SK-N-SH (cell line): ENCODE measurements around the gene CASP7. TPM values are rescaled to one million over a fixed set of nuclear protein-coding genes. Genes with fewer than 3 reads are reported as not detected.

Experiments used
- CTCF ChIA-PET: fragments of 300-600, 350-600 bp; formaldehyde crosslinking; extraction: SDS; loops from one replicate; lab custom pipeline; 2021; lab: Yijun Ruan, JAX
- POLR2A ChIA-PET: fragments of 350-600 bp; sonication (Branson Sonifier 250); formaldehyde crosslinking; extraction: SDS; loops from one replicate; lab custom pipeline; 2020; ENCODE audit warnings: antibody characterized with exemption, inconsistent platforms; lab: Yijun Ruan, JAX
- DNase-seq: peaks from one replicate; pipeline ENCODE4 v3.0.0; 2012
- H2AFZ ChIP-seq: fragments of 200-600 bp; sonication (generic); 2 replicates; pipeline ENCODE4 v1.8.1; 2016; ENCODE audit warnings: antibody characterized with exemption, mild to moderate bottlenecking, low read depth
- H3F3A ChIP-seq: fragments of 200-600 bp; sonication (generic); replicated peaks from 2 replicates; pipeline ENCODE3; 2016; ENCODE audit warnings: antibody characterized with exemption, mild to moderate bottlenecking; ENCODE audit not compliant: insufficient read depth
- H3K27ac ChIP-seq, 2 experiments: fragments of 200-500 bp in 1 of 2; fragments of 200-600 bp in 1 of 2; sonication (Bioruptor generic) in 1 of 2; sonication (generic), shearing (Covaris generic) in 1 of 2; 2 replicates each; pipeline versions ENCODE4 v1.5.1 to v1.6.1; 2014 to 2016; ENCODE audit warnings: low read depth in 2 of 2, inconsistent platforms in 1 of 2, low read length in 1 of 2, mild to moderate bottlenecking in 1 of 2, mixed read lengths in 1 of 2
- H3K27me3 ChIP-seq: fragments of 200-600 bp; sonication (generic), shearing (Covaris generic); 2 replicates; pipeline ENCODE4 v1.6.1; 2016; ENCODE audit warnings: mixed run types; ENCODE audit not compliant: insufficient read depth
- H3K36me3 ChIP-seq, 2 experiments: fragments of 200-500 bp in 1 of 2; fragments of 200-600 bp in 1 of 2; sonication (Bioruptor generic) in 1 of 2; sonication (generic) in 1 of 2; replicated peaks in 1 of 2; 2 replicates each; pipeline versions ENCODE3 to v1.5.1; 2014 to 2016; ENCODE audit warnings: low read length in 1 of 2, mild to moderate bottlenecking in 1 of 2; ENCODE audit not compliant: insufficient read depth in 2 of 2, control insufficient read depth in 1 of 2
- H3K4me1 ChIP-seq, 2 experiments: fragments of 200-500 bp in 1 of 2; fragments of 200-600 bp in 1 of 2; sonication (Bioruptor generic) in 1 of 2; sonication (generic), shearing (Covaris generic) in 1 of 2; 2 replicates each; pipeline versions ENCODE4 v1.5.1 to v1.6.1; 2014 to 2016; ENCODE audit warnings: low read depth in 1 of 2, low read length in 1 of 2, mixed run types in 1 of 2; ENCODE audit not compliant: insufficient read depth in 2 of 2, control insufficient read depth in 1 of 2
- H3K4me2 ChIP-seq: fragments of 200-600 bp; sonication (generic), shearing (Covaris generic); 2 replicates; pipeline ENCODE4 v1.6.1; 2017; ENCODE audit warnings: mixed run types
- H3K4me3 ChIP-seq, 2 experiments: fragments of 200-500 bp in 1 of 2; fragments of 200-600 bp in 1 of 2; sonication (Bioruptor generic) in 1 of 2; sonication (generic), shearing (Covaris generic) in 1 of 2; 2 replicates each; pipeline versions ENCODE4 v1.5.1 to v1.8.1; 2014 to 2016; ENCODE audit warnings: low read depth in 2 of 2, inconsistent platforms in 1 of 2, low read length in 1 of 2, mild to moderate bottlenecking in 1 of 2, mixed read lengths in 1 of 2, moderate library complexity in 1 of 2
- H3K79me2 ChIP-seq: fragments of 200-600 bp; sonication (generic); 2 replicates; pipeline ENCODE4 v1.8.1; 2017; ENCODE audit warnings: mild to moderate bottlenecking; ENCODE audit not compliant: insufficient read depth
- H3K9ac ChIP-seq: fragments of 200-600 bp; sonication (generic); 2 replicates; pipeline ENCODE4 v1.6.1; 2017; ENCODE audit warnings: mixed run types
- H3K9me2 ChIP-seq: fragments of 200-600 bp; sonication (generic); 2 replicates; pipeline ENCODE4 v1.6.1; 2017; ENCODE audit warnings: mixed run types
- H3K9me3 ChIP-seq: fragments of 200-600 bp; sonication (generic); 2 replicates; pipeline ENCODE4 v1.6.1; 2017; ENCODE audit warnings: mixed run types, mild to moderate bottlenecking, moderate library complexity
- H4K20me1 ChIP-seq: fragments of 200-600 bp; sonication (generic); 2 replicates; pipeline ENCODE4 v1.6.1; 2017; ENCODE audit warnings: mild to moderate bottlenecking, mixed run types; ENCODE audit not compliant: insufficient read depth
- ELF1 ChIP-seq: IDR thresholded peaks from 2 replicates; pipeline ENCODE4 v1.4.0; 2012
- GABPA ChIP-seq: IDR thresholded peaks from 2 replicates; pipeline ENCODE4 v1.4.0; 2012; ENCODE audit warnings: low read depth, mild to moderate bottlenecking
- JUND ChIP-seq: IDR thresholded peaks from 2 replicates; pipeline ENCODE4 v1.4.0; 2012
- NFIC ChIP-seq: IDR thresholded peaks from 2 replicates; pipeline ENCODE4 v1.4.0; 2012; ENCODE audit warnings: borderline replicate concordance
- RCOR1 ChIP-seq: fragments of 150-350 bp; IDR thresholded peaks from 2 replicates; pipeline ENCODE4 v1.6.1; 2017; ENCODE audit warnings: antibody characterized with exemption, low read length
- WGBS: methylation state at CpG from one replicate; pipeline ENCODE4 v1.1.6; 2017; ENCODE audit warnings: low lambda C conversion rate; 5-methylcytosine and 5-hydroxymethylcytosine counted together
- polyA plus RNA-seq, 3 experiments: library from polyadenylated mRNA; depleted of rRNA; stranded (reverse); fragments of >200 nt; gene quantifications; 2 replicates each; pipeline ENCODE4 v1.2.3, GENCODE V29; 2012
- TF ChIP-seq, protein P1 (sequence below): fragments of 150-350 bp; IDR thresholded peaks from 2 replicates; pipeline ENCODE4 v1.6.1; 2017; ENCODE audit warnings: antibody characterized with exemption, low read length, low read depth, borderline replicate concordance
- TF ChIP-seq, protein P2 (sequence below): IDR thresholded peaks from 2 replicates; pipeline ENCODE4 v1.6.1; 2012; ENCODE audit warnings: mild to moderate bottlenecking, low read depth, low read length, moderate library complexity
- TF ChIP-seq, protein P3 (sequence below): IDR thresholded peaks from 2 replicates; pipeline ENCODE4 v1.4.0; 2012; ENCODE audit warnings: low read depth, borderline replicate concordance

Gene CASP7
- polyA plus RNA-seq, 1 of the 3 experiments (the other 2 are of a cell fraction), result 15.1 TPM

DNA sequence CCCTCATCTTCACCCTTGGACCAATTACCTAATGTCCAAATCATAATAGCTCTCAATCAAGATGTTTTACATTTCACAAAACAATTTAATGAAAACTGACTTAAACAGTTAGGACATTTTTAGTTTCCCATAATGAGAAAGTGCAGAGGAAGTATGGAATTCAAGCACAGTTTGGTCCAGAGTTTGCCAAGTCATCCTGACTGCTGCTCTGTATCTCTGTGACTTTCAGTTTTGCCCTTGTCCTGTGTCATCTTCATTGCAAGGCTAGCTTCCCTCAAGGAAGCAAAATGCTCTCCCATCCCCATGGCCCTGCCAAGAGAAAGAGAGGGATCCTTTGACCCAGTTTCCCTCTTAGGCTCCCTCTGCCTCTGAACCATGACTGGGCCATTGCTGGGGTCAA is 63.9 kb downstream of the CASP7 start:
- no peak for DNase-seq
- Histone ChIP-seq H3K4me2 (no peak overlapping the region), H3F3A (peaks cover 6% of the 10 kb centered on the region), H3K4me1 (peaks cover 0 to 7% of the 10 kb centered on the region in 2 experiments; a peak in 1 of 4 replicates), H4K20me1 (no peaks in the 10 kb centered on the region), H3K36me3 (no peaks in the 10 kb centered on the region), H3K9me2 (no peaks in the 10 kb centered on the region), H2AFZ (no peak overlapping the region), H3K4me3 (no peak overlapping the region), H3K27ac (no peak overlapping the region), H3K9ac (no peak overlapping the region), H3K27me3 (no peaks in the 10 kb centered on the region), H3K9me3 (no peaks in the 10 kb centered on the region), H3K79me2 (no peaks in the 10 kb centered on the region)
- TF ChIP-seq RCOR1, result no peak
- TF ChIP-seq, protein P1, sequence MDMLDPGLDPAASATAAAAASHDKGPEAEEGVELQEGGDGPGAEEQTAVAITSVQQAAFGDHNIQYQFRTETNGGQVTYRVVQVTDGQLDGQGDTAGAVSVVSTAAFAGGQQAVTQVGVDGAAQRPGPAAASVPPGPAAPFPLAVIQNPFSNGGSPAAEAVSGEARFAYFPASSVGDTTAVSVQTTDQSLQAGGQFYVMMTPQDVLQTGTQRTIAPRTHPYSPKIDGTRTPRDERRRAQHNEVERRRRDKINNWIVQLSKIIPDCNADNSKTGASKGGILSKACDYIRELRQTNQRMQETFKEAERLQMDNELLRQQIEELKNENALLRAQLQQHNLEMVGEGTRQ, result no peak
- no peak for TF ChIP-seq GABPA
- no peak for TF ChIP-seq ELF1
- no peak for TF ChIP-seq NFIC
- TF ChIP-seq, protein P2, sequence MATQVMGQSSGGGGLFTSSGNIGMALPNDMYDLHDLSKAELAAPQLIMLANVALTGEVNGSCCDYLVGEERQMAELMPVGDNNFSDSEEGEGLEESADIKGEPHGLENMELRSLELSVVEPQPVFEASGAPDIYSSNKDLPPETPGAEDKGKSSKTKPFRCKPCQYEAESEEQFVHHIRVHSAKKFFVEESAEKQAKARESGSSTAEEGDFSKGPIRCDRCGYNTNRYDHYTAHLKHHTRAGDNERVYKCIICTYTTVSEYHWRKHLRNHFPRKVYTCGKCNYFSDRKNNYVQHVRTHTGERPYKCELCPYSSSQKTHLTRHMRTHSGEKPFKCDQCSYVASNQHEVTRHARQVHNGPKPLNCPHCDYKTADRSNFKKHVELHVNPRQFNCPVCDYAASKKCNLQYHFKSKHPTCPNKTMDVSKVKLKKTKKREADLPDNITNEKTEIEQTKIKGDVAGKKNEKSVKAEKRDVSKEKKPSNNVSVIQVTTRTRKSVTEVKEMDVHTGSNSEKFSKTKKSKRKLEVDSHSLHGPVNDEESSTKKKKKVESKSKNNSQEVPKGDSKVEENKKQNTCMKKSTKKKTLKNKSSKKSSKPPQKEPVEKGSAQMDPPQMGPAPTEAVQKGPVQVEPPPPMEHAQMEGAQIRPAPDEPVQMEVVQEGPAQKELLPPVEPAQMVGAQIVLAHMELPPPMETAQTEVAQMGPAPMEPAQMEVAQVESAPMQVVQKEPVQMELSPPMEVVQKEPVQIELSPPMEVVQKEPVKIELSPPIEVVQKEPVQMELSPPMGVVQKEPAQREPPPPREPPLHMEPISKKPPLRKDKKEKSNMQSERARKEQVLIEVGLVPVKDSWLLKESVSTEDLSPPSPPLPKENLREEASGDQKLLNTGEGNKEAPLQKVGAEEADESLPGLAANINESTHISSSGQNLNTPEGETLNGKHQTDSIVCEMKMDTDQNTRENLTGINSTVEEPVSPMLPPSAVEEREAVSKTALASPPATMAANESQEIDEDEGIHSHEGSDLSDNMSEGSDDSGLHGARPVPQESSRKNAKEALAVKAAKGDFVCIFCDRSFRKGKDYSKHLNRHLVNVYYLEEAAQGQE, result no peak
- TF ChIP-seq, protein P3, sequence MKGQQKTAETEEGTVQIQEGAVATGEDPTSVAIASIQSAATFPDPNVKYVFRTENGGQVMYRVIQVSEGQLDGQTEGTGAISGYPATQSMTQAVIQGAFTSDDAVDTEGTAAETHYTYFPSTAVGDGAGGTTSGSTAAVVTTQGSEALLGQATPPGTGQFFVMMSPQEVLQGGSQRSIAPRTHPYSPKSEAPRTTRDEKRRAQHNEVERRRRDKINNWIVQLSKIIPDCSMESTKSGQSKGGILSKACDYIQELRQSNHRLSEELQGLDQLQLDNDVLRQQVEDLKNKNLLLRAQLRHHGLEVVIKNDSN, result no peak
- ChIA-PET CTCF (no interaction called here), POLR2A (no interaction called here)

DNA sequence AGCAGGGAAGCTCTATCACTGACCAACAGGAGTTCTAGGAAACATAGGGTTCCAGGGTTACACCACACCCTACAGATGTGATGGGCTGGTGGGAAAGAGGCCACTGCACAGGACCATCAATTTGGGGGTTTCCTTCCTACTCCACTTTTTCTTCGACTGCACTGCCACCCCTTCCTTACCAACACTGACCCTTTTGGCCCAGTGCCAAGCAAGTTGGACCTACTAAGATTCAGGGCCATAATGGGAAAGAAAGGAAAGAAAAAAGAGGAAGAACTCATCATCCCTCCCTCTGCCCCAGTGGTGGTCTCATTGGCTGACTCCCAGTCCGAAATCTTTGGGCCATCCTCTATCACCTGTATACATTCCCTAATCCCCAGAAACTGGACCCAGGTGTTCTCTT is 65.7 kb downstream of the CASP7 start:
- Histone ChIP-seq H3K4me3 (no peak overlapping the region), H3K36me3 (no peaks in the 10 kb centered on the region), H3F3A (peaks cover 6% of the 10 kb centered on the region), H4K20me1 (no peaks in the 10 kb centered on the region), H3K9ac (no peak overlapping the region), H3K9me3 (no peaks in the 10 kb centered on the region), H3K79me2 (no peaks in the 10 kb centered on the region), H2AFZ (no peak overlapping the region), H3K27ac (peak overlapping the region in 1 of 2 experiments; percentile 61; a peak in 1 of 4 replicates), H3K9me2 (no peaks in the 10 kb centered on the region), H3K4me1 (peaks cover 0 to 7% of the 10 kb centered on the region in 2 experiments; a peak in 1 of 4 replicates), H3K27me3 (no peaks in the 10 kb centered on the region), H3K4me2 (no peak overlapping the region)
- 78% methylated on average over 2 of the region's 2 CpGs for WGBS
- DNase-seq, result no peak
- peak; percentile 40 for TF ChIP-seq NFIC
- no peak for TF ChIP-seq JUND
- ChIA-PET POLR2A (no interaction called here), CTCF (no interaction called here)
